Measurements from ENCODE around the gene PHLDB3.

The PHLDB3 gene

GRCh38 chr19:43441716-43442115 is 62.8 kb downstream of the PHLDB3 start:
- Histone ChIP-seq H2BK12ac (ENCODE audit: low read length in 2 of 2) (no peak overlapping the region), H3K18ac (ENCODE audit: low read depth in 1 of 2, low read length in 2 of 2) (no peak overlapping the region), H2BK5ac (ENCODE audit: low read depth, low read length, poor library complexity, severe bottlenecking) (no peak overlapping the region), H3K27ac (ENCODE audit: low read length, poor library complexity, severe bottlenecking) (no peak overlapping the region), H3K9me3 (ENCODE audit: control insufficient read depth, low read length) (peaks cover 5% of the 10 kb centered on the region), H3K4me2 (ENCODE audit: low read length, poor library complexity, severe bottlenecking) (no peak overlapping the region), H2BK120ac (ENCODE audit: low read depth, low read length) (no peak overlapping the region), H2AFZ (ENCODE audit: low read depth, low read length) (no peak overlapping the region), H3K4ac (ENCODE audit: low read depth in 1 of 2, low read length in 2 of 2) (no peak overlapping the region), H3K14ac (ENCODE audit: low read length in 2 of 2) (no peak overlapping the region), H3K9ac (ENCODE audit: low read length) (no peak overlapping the region), H2BK15ac (ENCODE audit: low read depth, poor library complexity, severe bottlenecking) (no peak overlapping the region), H4K91ac (ENCODE audit: low read length) (no peak overlapping the region), H3K23ac (ENCODE audit: low read length in 2 of 2) (no peak overlapping the region), H2AK5ac (ENCODE audit: low read length, severe bottlenecking) (no peak overlapping the region), H4K8ac (ENCODE audit: low read length) (no peak overlapping the region), H3K36me3 (ENCODE audit: control insufficient read depth in 1 of 2, insufficient read depth in 2 of 2, low read depth in 1 of 2, low read length in 2 of 2) (no peaks in the 10 kb centered on the region), H3K4me1 (ENCODE audit: control insufficient read depth, insufficient read depth, low read depth, low read length) (peaks cover 4% of the 10 kb centered on the region), H3K79me1 (replicated peaks; ENCODE audit: low read length, poor library complexity, severe bottlenecking) (no peaks in the 10 kb centered on the region), H3K27me3 (ENCODE audit: control insufficient read depth in 1 of 2, insufficient read depth in 1 of 2, low read length in 2 of 2) (peaks cover 4 to 16% of the 10 kb centered on the region in 2 experiments), H3K4me3 (ENCODE audit: insufficient read depth in 1 of 2, low read depth in 1 of 2, low read length in 2 of 2) (no peak overlapping the region)
- DNase-seq: no peak
- WGBS: 24% methylated on average over 1 of the region's 3 CpGs

GRCh38 chr19:43439709-43440063 is 64.9 kb downstream of the PHLDB3 start:
- H3K9me3 ChIP-seq (ENCODE audit: control insufficient read depth, low read length): peaks cover 5% of the 10 kb centered on the region
- H2AK5ac ChIP-seq (ENCODE audit: low read length, severe bottlenecking): no peak overlapping the region
- H4K91ac ChIP-seq (ENCODE audit: low read length): no peak overlapping the region
- no peak overlapping the region for H2BK5ac ChIP-seq (ENCODE audit: low read depth, low read length, poor library complexity, severe bottlenecking)
- H3K4ac ChIP-seq (ENCODE audit: low read depth in 1 of 2, low read length in 2 of 2): no peak overlapping the region
- no peak overlapping the region for H2BK15ac ChIP-seq (ENCODE audit: low read depth, poor library complexity, severe bottlenecking)
- H3K27ac ChIP-seq (ENCODE audit: low read length, poor library complexity, severe bottlenecking): no peak overlapping the region
- no peak overlapping the region for H2AFZ ChIP-seq (ENCODE audit: low read depth, low read length)
- H3K27me3 ChIP-seq (ENCODE audit: control insufficient read depth in 1 of 2, insufficient read depth in 1 of 2, low read length in 2 of 2): peaks cover 4 to 17% of the 10 kb centered on the region in 2 experiments
- no peaks in the 10 kb centered on the region for H3K36me3 ChIP-seq (ENCODE audit: control insufficient read depth in 1 of 2, insufficient read depth in 2 of 2, low read depth in 1 of 2, low read length in 2 of 2)
- H2BK120ac ChIP-seq (ENCODE audit: low read depth, low read length): no peak overlapping the region
- H3K4me2 ChIP-seq (ENCODE audit: low read length, poor library complexity, severe bottlenecking): no peak overlapping the region
- no peak overlapping the region for H3K14ac ChIP-seq (ENCODE audit: low read length in 2 of 2)
- H4K8ac ChIP-seq (ENCODE audit: low read length): no peak overlapping the region
- H2BK12ac ChIP-seq (ENCODE audit: low read length in 2 of 2): no peak overlapping the region
- no peak overlapping the region for H3K9ac ChIP-seq (ENCODE audit: low read length)
- DNase-seq: no peak
- no peak overlapping the region for H3K18ac ChIP-seq (ENCODE audit: low read depth in 1 of 2, low read length in 2 of 2)
- H3K4me1 ChIP-seq (ENCODE audit: control insufficient read depth, insufficient read depth, low read depth, low read length): no peaks in the 10 kb centered on the region
- no peak overlapping the region for H3K4me3 ChIP-seq (ENCODE audit: insufficient read depth in 1 of 2, low read depth in 1 of 2, low read length in 2 of 2)
- H3K79me1 ChIP-seq (replicated peaks; ENCODE audit: low read length, poor library complexity, severe bottlenecking): no peaks in the 10 kb centered on the region
- H3K23ac ChIP-seq (ENCODE audit: low read length in 2 of 2): no peak overlapping the region

DNA sequence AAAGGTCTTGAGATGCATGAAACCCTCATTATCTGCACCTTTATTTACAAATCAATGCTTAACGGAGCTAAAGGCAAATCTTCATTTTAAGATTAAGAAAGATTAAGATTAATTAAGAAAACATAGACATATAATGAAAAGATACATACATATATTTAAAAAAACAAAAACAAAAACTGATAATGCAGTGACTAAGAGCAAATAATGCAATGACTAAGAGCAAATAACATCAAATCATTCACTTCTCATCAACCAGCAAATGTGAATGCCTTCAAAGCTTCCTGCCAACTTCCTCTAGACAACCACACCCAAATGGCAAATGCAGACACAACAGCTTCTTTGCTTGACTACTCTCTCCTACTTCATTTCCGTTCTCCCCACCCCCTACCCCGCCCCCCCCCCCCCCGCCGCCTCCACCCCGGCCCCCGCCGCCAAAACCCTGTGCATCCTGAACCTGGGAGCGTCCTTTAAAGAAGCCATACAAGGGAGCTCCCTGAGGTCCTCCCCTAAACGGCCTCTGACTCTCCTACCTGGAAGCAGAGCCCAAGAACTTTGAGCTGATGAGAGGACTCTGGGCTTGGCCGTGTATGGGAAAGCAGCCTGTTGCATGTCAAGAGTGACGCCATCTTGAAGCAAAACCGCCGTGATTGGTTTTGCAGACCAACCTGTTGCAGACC is 65.4 kb downstream of the PHLDB3 start:
- H3K14ac ChIP-seq (ENCODE audit: low read length in 2 of 2): no peak overlapping the region
- H3K18ac ChIP-seq (ENCODE audit: low read depth in 1 of 2, low read length in 2 of 2): no peak overlapping the region

DNA sequence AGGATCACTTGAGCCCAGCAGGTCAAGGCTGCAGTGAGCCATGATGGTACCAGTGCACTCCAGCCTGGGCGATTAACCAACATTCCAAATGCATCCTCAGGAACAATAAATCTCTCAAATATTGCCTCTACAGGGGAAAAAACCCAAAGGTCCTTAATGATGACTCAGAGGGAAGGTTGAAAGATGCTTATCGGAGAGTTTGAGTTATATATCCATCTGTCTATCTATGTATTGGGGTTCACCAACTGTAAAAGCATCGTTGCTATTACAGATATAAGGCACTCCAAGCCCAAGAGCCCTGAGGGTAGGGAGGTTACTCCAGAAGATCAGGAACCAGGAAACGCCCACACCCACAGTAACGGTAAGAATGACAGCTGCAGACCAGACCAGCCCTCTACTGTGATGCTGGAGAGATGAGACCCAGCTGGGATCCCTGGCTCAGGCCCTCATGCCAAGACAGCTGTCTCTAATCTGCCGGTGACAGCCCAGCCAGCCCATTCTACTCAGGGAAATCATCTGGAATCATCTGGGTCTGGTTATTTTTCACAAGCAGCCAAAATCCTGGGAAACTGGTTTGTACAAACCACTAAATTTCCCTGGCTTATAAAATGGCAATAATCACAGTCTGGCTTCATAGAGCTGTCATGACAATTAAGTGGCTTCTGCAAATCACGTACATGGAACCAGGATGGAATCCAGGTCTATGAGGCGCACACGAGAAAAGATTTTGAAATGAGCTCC is 66.1 kb downstream of the PHLDB3 start:
- Histone ChIP-seq H3K23ac (ENCODE audit: low read length in 2 of 2) (no peak overlapping the region), H3K79me1 (replicated peaks; ENCODE audit: low read length, poor library complexity, severe bottlenecking) (no peaks in the 10 kb centered on the region), H3K9me3 (ENCODE audit: control insufficient read depth, low read length) (peaks cover 5% of the 10 kb centered on the region), H3K27ac (ENCODE audit: low read length, poor library complexity, severe bottlenecking) (no peak overlapping the region), H3K36me3 (ENCODE audit: control insufficient read depth in 1 of 2, insufficient read depth in 2 of 2, low read depth in 1 of 2, low read length in 2 of 2) (no peaks in the 10 kb centered on the region), H2BK12ac (ENCODE audit: low read length in 2 of 2) (no peak overlapping the region), H3K4me1 (ENCODE audit: control insufficient read depth, insufficient read depth, low read depth, low read length) (no peaks in the 10 kb centered on the region), H2BK15ac (ENCODE audit: low read depth, poor library complexity, severe bottlenecking) (no peak overlapping the region), H3K4me2 (ENCODE audit: low read length, poor library complexity, severe bottlenecking) (no peak overlapping the region), H2AFZ (ENCODE audit: low read depth, low read length) (no peak overlapping the region), H3K27me3 (ENCODE audit: control insufficient read depth in 1 of 2, insufficient read depth in 1 of 2, low read length in 2 of 2) (peaks cover 4 to 15% of the 10 kb centered on the region in 2 experiments), H3K14ac (ENCODE audit: low read length in 2 of 2) (no peak overlapping the region), H3K4me3 (ENCODE audit: insufficient read depth in 1 of 2, low read depth in 1 of 2, low read length in 2 of 2) (no peak overlapping the region), H2BK5ac (ENCODE audit: low read depth, low read length, poor library complexity, severe bottlenecking) (no peak overlapping the region), H2AK5ac (ENCODE audit: low read length, severe bottlenecking) (no peak overlapping the region), H4K8ac (ENCODE audit: low read length) (no peak overlapping the region), H3K4ac (ENCODE audit: low read depth in 1 of 2, low read length in 2 of 2) (no peak overlapping the region), H4K91ac (ENCODE audit: low read length) (no peak overlapping the region), H3K9ac (ENCODE audit: low read length) (peak overlapping the region; percentile 26), H3K18ac (ENCODE audit: low read depth in 1 of 2, low read length in 2 of 2) (no peak overlapping the region), H2BK120ac (ENCODE audit: low read depth, low read length) (no peak overlapping the region)
- DNase-seq: no peak
- WGBS: 73% methylated on average over 7 of the region's 9 CpGs

More for the DNA sequence above, 65.4 kb downstream of the PHLDB3 start:
- Histone ChIP-seq H3K4me2 (ENCODE audit: low read length, poor library complexity, severe bottlenecking) (no peak overlapping the region), H3K4me3 (ENCODE audit: insufficient read depth in 1 of 2, low read depth in 1 of 2, low read length in 2 of 2) (no peak overlapping the region), H3K27ac (ENCODE audit: low read length, poor library complexity, severe bottlenecking) (no peak overlapping the region), H2AK5ac (ENCODE audit: low read length, severe bottlenecking) (no peak overlapping the region), H4K8ac (ENCODE audit: low read length) (no peak overlapping the region), H2BK12ac (ENCODE audit: low read length in 2 of 2) (no peak overlapping the region), H3K9ac (ENCODE audit: low read length) (peak overlapping the region; percentile 26), H3K36me3 (ENCODE audit: control insufficient read depth in 1 of 2, insufficient read depth in 2 of 2, low read depth in 1 of 2, low read length in 2 of 2) (no peaks in the 10 kb centered on the region), H3K4me1 (ENCODE audit: control insufficient read depth, insufficient read depth, low read depth, low read length) (no peaks in the 10 kb centered on the region), H2BK15ac (ENCODE audit: low read depth, poor library complexity, severe bottlenecking) (no peak overlapping the region), H3K4ac (ENCODE audit: low read depth in 1 of 2, low read length in 2 of 2) (no peak overlapping the region), H2BK120ac (ENCODE audit: low read depth, low read length) (no peak overlapping the region), H3K27me3 (ENCODE audit: control insufficient read depth in 1 of 2, insufficient read depth in 1 of 2, low read length in 2 of 2) (peaks cover 4 to 17% of the 10 kb centered on the region in 2 experiments), H3K79me1 (replicated peaks; ENCODE audit: low read length, poor library complexity, severe bottlenecking) (no peaks in the 10 kb centered on the region), H2AFZ (ENCODE audit: low read depth, low read length) (no peak overlapping the region), H3K23ac (ENCODE audit: low read length in 2 of 2) (no peak overlapping the region), H4K91ac (ENCODE audit: low read length) (no peak overlapping the region), H3K9me3 (ENCODE audit: control insufficient read depth, low read length) (peaks cover 5% of the 10 kb centered on the region), H2BK5ac (ENCODE audit: low read depth, low read length, poor library complexity, severe bottlenecking) (no peak overlapping the region)
- DNase-seq: no peak
- WGBS: 87% methylated on average over 8 of the region's 14 CpGs
